Endothelial cell of umbilical vein (primary cell): ENCODE measurements around the gene CDCP2. TPM values are rescaled to one million over a fixed set of nuclear protein-coding genes. Genes with fewer than 3 reads are reported as not detected.

Experiments
- BruUV-seq: library from RNA; stranded (reverse); fragments of 400-500 nt; replicated peaks from 2 replicates; lab custom pipeline; 2021; lab: Mats Ljungman, UMichigan
- CTCF ChIA-PET: fragments of 300-600, 350-600 bp; sonication (Branson Sonifier 250); formaldehyde crosslinking; loops from one replicate; lab custom pipeline; 2021; ENCODE audit warnings: antibody characterized with exemption, inconsistent platforms; lab: Charles Lee
- POLR2A ChIA-PET: fragments of 300-600, 350-600 bp; sonication (Branson Sonifier 250); formaldehyde crosslinking; loops from one replicate; lab custom pipeline; 2021; ENCODE audit warnings: antibody characterized with exemption, inconsistent platforms; lab: Charles Lee
- DNase-seq: peaks from one replicate; pipeline ENCODE4 v3.0.0-alpha.2; 2011; ENCODE audit warnings: low read depth, low spot score
- FAIRE-seq: peaks from 2 replicates; lab custom pipeline; 2011; peaks lifted over from hg19 to GRCh38; lab: Jason Lieb, UNC
- H2AFZ ChIP-seq: 2 replicates; pipeline ENCODE4 v1.6.0; 2012; ENCODE audit warnings: low read depth, low read length, control low read depth, inconsistent platforms
- H3K27ac ChIP-seq: 2 replicates; pipeline ENCODE4 v1.5.1; 2011; ENCODE audit warnings: low read depth, mild to moderate bottlenecking, control low read depth, low read length, moderate library complexity; ENCODE audit not compliant: insufficient read depth
- H3K27me3 ChIP-seq, 2 experiments: 2 replicates each; pipeline versions ENCODE4 v1.6.0 to v1.6.1; 2011; ENCODE audit warnings: low read length in 2 of 2, mixed read lengths in 1 of 2; ENCODE audit not compliant: control insufficient read depth in 2 of 2, insufficient read depth in 2 of 2
- H3K36me3 ChIP-seq, 2 experiments: 2 replicates in 1 of 2; 3 replicates in 1 of 2; pipeline ENCODE4 v1.5.1; 2011; ENCODE audit warnings: low read length in 2 of 2, mild to moderate bottlenecking in 1 of 2, moderate library complexity in 1 of 2; ENCODE audit not compliant: control insufficient read depth in 2 of 2, insufficient read depth in 2 of 2; ENCODE audit errors: extremely low read depth in 1 of 2
- H3K4me1 ChIP-seq: 3 replicates; pipeline ENCODE4 v1.5.1; 2011; ENCODE audit warnings: mild to moderate bottlenecking, low read length; ENCODE audit not compliant: control insufficient read depth, insufficient read depth; ENCODE audit errors: extremely low read depth
- H3K4me2 ChIP-seq: 2 replicates; pipeline ENCODE4 v1.6.1; 2011; ENCODE audit warnings: low read length, control low read depth, mixed read lengths; ENCODE audit not compliant: insufficient read depth
- H3K4me3 ChIP-seq, 3 experiments: fragments of 200-600 bp in 1 of 3; sonication (generic), shearing (Covaris generic) in 1 of 3; replicated peaks in 1 of 3; 2 replicates each; pipeline ENCODE4 v1.5.1; 2011 to 2016; ENCODE audit warnings: control low read depth in 3 of 3, low read length in 3 of 3, mild to moderate bottlenecking in 2 of 3, inconsistent platforms in 1 of 3, low read depth in 1 of 3, moderate library complexity in 1 of 3; ENCODE audit not compliant: insufficient read depth in 1 of 3
- H3K79me2 ChIP-seq: 2 replicates; pipeline ENCODE4 v1.6.0; 2012; ENCODE audit warnings: low read length, inconsistent platforms; ENCODE audit not compliant: control insufficient read depth, insufficient read depth
- H3K9ac ChIP-seq: replicated peaks from 2 replicates; pipeline ENCODE3; 2011; ENCODE audit warnings: low read length, control low read depth; ENCODE audit not compliant: insufficient read depth; ENCODE audit errors: extremely low read depth
- H3K9me1 ChIP-seq: replicated peaks from 3 replicates; pipeline ENCODE4 v1.6.0; 2011; ENCODE audit warnings: mild to moderate bottlenecking, low read length; ENCODE audit not compliant: control insufficient read depth, insufficient read depth; ENCODE audit errors: extremely low read depth
- H3K9me3 ChIP-seq: replicated peaks from 2 replicates; pipeline ENCODE4 v1.5.1; 2012; ENCODE audit warnings: low read length, inconsistent platforms; ENCODE audit not compliant: control insufficient read depth, insufficient read depth
- H4K20me1 ChIP-seq: replicated peaks from 2 replicates; pipeline ENCODE3; 2011; ENCODE audit warnings: mild to moderate bottlenecking, low read length; ENCODE audit not compliant: control insufficient read depth, insufficient read depth; ENCODE audit errors: extremely low read depth
- CTCF ChIP-seq, 2 donors: IDR thresholded peaks; 1 replicate in 1 of 2; 2 replicates in 1 of 2; pipeline ENCODE4 v1.5.1; 2011; ENCODE audit warnings: low read length in 2 of 2, mild to moderate bottlenecking in 2 of 2, moderate library complexity in 2 of 2, control low read depth in 1 of 2, inconsistent platforms in 1 of 2, low read depth in 1 of 2; ENCODE audit not compliant: insufficient read depth in 1 of 2; ENCODE audit errors: extremely low read depth in 1 of 2
- EZH2 ChIP-seq: IDR thresholded peaks from 2 replicates; pipeline ENCODE4 v1.6.1; 2012; ENCODE audit warnings: borderline replicate concordance, low read depth, mild to moderate bottlenecking, moderate library complexity, low read length, inconsistent platforms; ENCODE audit not compliant: severe bottlenecking
- FOS ChIP-seq: IDR thresholded peaks from 2 replicates; pipeline ENCODE4 v1.6.1; 2011; ENCODE audit warnings: mild to moderate bottlenecking, low read length, moderate library complexity, borderline replicate concordance; ENCODE audit not compliant: insufficient read depth
- GATA2 ChIP-seq: IDR thresholded peaks from 2 replicates; pipeline ENCODE4 v1.7.0; 2011; ENCODE audit warnings: low read depth, mild to moderate bottlenecking, moderate library complexity, mixed read lengths, low read length; ENCODE audit not compliant: insufficient read length, insufficient read depth
- JUN ChIP-seq: IDR thresholded peaks from 2 replicates; pipeline ENCODE4 v1.6.1; 2011; ENCODE audit warnings: borderline replicate concordance, low read depth; ENCODE audit not compliant: insufficient read length, insufficient read depth
- MYC ChIP-seq: IDR thresholded peaks from one replicate; pipeline ENCODE4 v1.6.1; 2011; ENCODE audit warnings: mild to moderate bottlenecking, low read depth, low read length
- POLR2A ChIP-seq: IDR thresholded peaks from 2 replicates; pipeline ENCODE4 v1.6.1; 2012; ENCODE audit warnings: low read depth, mild to moderate bottlenecking, control low read depth, low read length
- POLR2AphosphoS5 ChIP-seq: IDR thresholded peaks from 2 replicates; pipeline ENCODE4 v1.6.1; 2012; ENCODE audit warnings: low read depth, mild to moderate bottlenecking, control low read depth, low read length, moderate library complexity; ENCODE audit not compliant: insufficient read depth
- dilution Hi-C: fragments of 300-500 bp; cut with MboI; formaldehyde crosslinking; loops from one replicate; pipeline ENCODE4 v1.15.0; 2019; ENCODE audit warnings: low sequenced_read_pairs; ENCODE audit not compliant: extremely low pct_ligation_motif_present
- intact Hi-C: fragments of 100-400 bp; cut with micrococcal nuclease; formaldehyde crosslinking; loops from one replicate; pipeline ENCODE4 v1.10.0; 2022
- polyA plus RNA-seq, 4 experiments: library from polyadenylated mRNA; depleted of rRNA in 3 of 4; stranded (reverse) in 3 of 4; unstranded in 1 of 4; fragments of >200 nt; gene quantifications; 2 replicates each; pipeline versions ENCODE4 v1.2.1 to v1.2.3, GENCODE V29; 2011 to 2012; ENCODE audit warnings: missing spikeins in 1 of 4
- total RNA-seq: library from RNA; stranded (reverse); gene quantifications from 2 replicates; pipeline ENCODE4 v1.2.3, GENCODE V29; 2021
- TF ChIP-seq, protein P1 (sequence below): IDR thresholded peaks from 2 replicates; pipeline ENCODE4 v1.6.1; 2011; ENCODE audit not compliant: insufficient read depth, insufficient read length

CDCP2 gene
- total and polyA plus RNA-seq, 2 donors (not counting 3 experiments of a cell fraction or from before 2014, with no cell fraction given) = 0.10 TPM; not detected in 1

GRCh38 chr1:54149734-54150133 is 3.1 kb downstream of the CDCP2 start:
- Histone ChIP-seq H3K4me3 (no peak overlapping the region), H3K4me1 (peaks cover 6% of the 10 kb centered on the region), H3K4me2 (no peak overlapping the region), H3K27ac (no peak overlapping the region), H3K9ac (no peak overlapping the region), H3K27me3 (peaks cover 0 to 3% of the 10 kb centered on the region in 2 experiments), H3K79me2 (no peaks in the 10 kb centered on the region), H2AFZ (no peak overlapping the region), H3K9me3 (no peaks in the 10 kb centered on the region), H4K20me1 (no peaks in the 10 kb centered on the region), H3K9me1 (no peaks in the 10 kb centered on the region), H3K36me3 (no peaks in the 10 kb centered on the region)
- intact Hi-C loops = no loop called here
- ChIA-PET POLR2A (no interaction called here), CTCF (no interaction called here)
- DNase-seq (no peak), FAIRE-seq (no peak)
- dilution Hi-C loops = no loop called here
- TF ChIP-seq POLR2A (no peak), POLR2AphosphoS5 (no peak), MYC (no peak), EZH2 (no peak), JUN (no peak), GATA2 (no peak), CTCF (IDR thresholded peaks at IDR 0.05; ENCODE audit: extremely low read depth in 1 of 2, insufficient read depth in 1 of 2, low read depth in 1 of 2, low read length in 2 of 2) (no peak), FOS (no peak)
- TF ChIP-seq, protein P1, sequence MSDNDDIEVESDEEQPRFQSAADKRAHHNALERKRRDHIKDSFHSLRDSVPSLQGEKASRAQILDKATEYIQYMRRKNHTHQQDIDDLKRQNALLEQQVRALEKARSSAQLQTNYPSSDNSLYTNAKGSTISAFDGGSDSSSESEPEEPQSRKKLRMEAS = no peak
- no TSS peak for BruUV-seq
